Inflammatory macrophage (primary cell): ENCODE measurements around the gene ASIC2.
"Not testable (repeated sequence)": the region's sequence is repeated elsewhere in the genome, so short reads cannot be mapped to it uniquely, and the experiment has no call there.

Experiments used
- DNase-seq, 2 donors: peaks; one replicate each; pipeline ENCODE4 v3.0.0-alpha.2; 2020 to 2022

Gene ASIC2

GRCh38 chr17:33015716-33016346, 277.3 kb downstream of the ASIC2 start:
- no peak for DNase-seq

- DNase-seq = no peak
Observed at GRCh38 chr17:33014751-33015150, 278.3 kb downstream of the ASIC2 start.

GRCh38 chr17:33013596-33014375, 279.3 kb downstream of the ASIC2 start:
- DNase-seq = no peak

- DNase-seq = no peak
Observed at GRCh38 chr17:33012522-33013033, 280.5 kb downstream of the ASIC2 start.

- DNase-seq = no peak
Observed at GRCh38 chr17:33009636-33010035, 283.5 kb downstream of the ASIC2 start.

GRCh38 chr17:33007186-33007585, 285.9 kb downstream of the ASIC2 start:
- no peak for DNase-seq

- DNase-seq = no peak
Observed at GRCh38 chr17:33002246-33002645, 290.8 kb downstream of the ASIC2 start.

GRCh38 chr17:32998887-32999228, 294.2 kb downstream of the ASIC2 start:
- peak in 1 of 2 donors; percentile 6 for DNase-seq

- DNase-seq = peak; percentile 44 to 58
Observed at GRCh38 chr17:32998111-32998886, 294.8 kb downstream of the ASIC2 start.

- no peak for DNase-seq
Observed at GRCh38 chr17:32995416-32996045, 297.6 kb downstream of the ASIC2 start.

- DNase-seq = no peak
Observed at GRCh38 chr17:32993977-32994376, 299.1 kb downstream of the ASIC2 start.

GRCh38 chr17:32992321-32993033, 300.6 kb downstream of the ASIC2 start:
- no peak for DNase-seq

GRCh38 chr17:32988481-32989101, 304.5 kb downstream of the ASIC2 start:
- no peak for DNase-seq

GRCh38 chr17:32987868-32988267, 305.2 kb downstream of the ASIC2 start:
- not testable (repeated sequence) for DNase-seq

GRCh38 chr17:32987453-32987805, 305.7 kb downstream of the ASIC2 start:
- not testable (repeated sequence) for DNase-seq

GRCh38 chr17:32985050-32985756, 307.9 kb downstream of the ASIC2 start:
- DNase-seq = no peak

- DNase-seq = not testable (repeated sequence)
Observed at GRCh38 chr17:32981611-32982010, 311.5 kb downstream of the ASIC2 start.

- no peak for DNase-seq
Observed at GRCh38 chr17:32980230-32980629, 312.9 kb downstream of the ASIC2 start.

- DNase-seq = no peak
Observed at GRCh38 chr17:32976605-32977004, 316.5 kb downstream of the ASIC2 start.

GRCh38 chr17:32976131-32976530, 317.0 kb downstream of the ASIC2 start:
- no peak for DNase-seq

- DNase-seq = no peak
Observed at GRCh38 chr17:32971171-32971570, 321.9 kb downstream of the ASIC2 start.
